ENCODE results near the gene CLDN12. TPM values are rescaled to one million over a fixed set of nuclear protein-coding genes. Genes with fewer than 3 reads are reported as not detected.

Gene CLDN12
- total and polyA plus RNA-seq, 7 experiments from 2014 or later = 0.41 to 3.9 (median 1.9) TPM

DNA sequence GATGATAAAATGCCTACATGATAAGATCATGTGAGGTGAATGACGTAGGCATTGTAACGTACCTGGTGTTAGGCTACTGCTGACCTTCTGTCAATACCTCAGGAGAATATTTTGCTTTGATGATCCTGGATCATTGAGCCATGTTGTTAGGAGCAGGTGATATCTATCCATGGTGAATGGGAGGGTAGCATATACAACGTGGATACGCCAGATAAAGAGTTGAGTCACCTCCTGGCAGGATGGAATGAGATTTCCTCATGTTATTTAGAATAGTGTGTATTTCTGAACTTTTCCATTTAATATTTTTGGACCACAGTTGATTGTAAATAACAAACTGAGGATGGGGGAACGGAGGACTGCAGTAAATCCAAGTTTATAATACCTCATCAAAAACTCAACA is 11.8 kb upstream of the CLDN12 start:
- H3K9me3 Mint-ChIP-seq = peaks cover 2 to 44% (median 25%) of the 10 kb centered on the region in 11 donors
- CTCF ChIA-PET = no interaction called here
- POLR2A ChIA-PET = no interaction called here
- H3K27me3 Mint-ChIP-seq = no peaks in the 10 kb centered on the region
- DNase-seq (no peak), ATAC-seq (no peak)
- Histone ChIP-seq H3K27me3 (ENCODE audit: control insufficient read depth in 2 of 2, insufficient read depth in 2 of 2, low read length in 2 of 2) (no peaks in the 10 kb centered on the region), H3K4me1 (ENCODE audit: control insufficient read depth in 2 of 2, insufficient read depth in 2 of 2, low read length in 2 of 2) (no peaks in the 10 kb centered on the region), H3K4me3 (ENCODE audit: low read length) (no peak overlapping the region), H3K36me3 (ENCODE audit: control insufficient read depth in 2 of 3, insufficient read depth in 3 of 3, low read length in 3 of 3) (no peaks in the 10 kb centered on the region), H3K27ac (ENCODE audit: low read depth, low read length) (no peak overlapping the region), H3K9me3 (ENCODE audit: control insufficient read depth in 2 of 3, low read length in 3 of 3) (peaks cover 0 to 3% (median 0%) of the 10 kb centered on the region in 3 experiments)
- peaks cover 0 to 2% (median 0%) of the 10 kb centered on the region in 7 donors for H3K4me1 Mint-ChIP-seq
- H3K36me3 Mint-ChIP-seq = peaks cover 0 to 31% (median 21%) of the 10 kb centered on the region in 5 donors
- intact Hi-C loops (cut with micrococcal nuclease) = no loop called here
- no peak overlapping the region for H3K27ac Mint-ChIP-seq
- no peak overlapping the region for H3K4me3 Mint-ChIP-seq

DNA sequence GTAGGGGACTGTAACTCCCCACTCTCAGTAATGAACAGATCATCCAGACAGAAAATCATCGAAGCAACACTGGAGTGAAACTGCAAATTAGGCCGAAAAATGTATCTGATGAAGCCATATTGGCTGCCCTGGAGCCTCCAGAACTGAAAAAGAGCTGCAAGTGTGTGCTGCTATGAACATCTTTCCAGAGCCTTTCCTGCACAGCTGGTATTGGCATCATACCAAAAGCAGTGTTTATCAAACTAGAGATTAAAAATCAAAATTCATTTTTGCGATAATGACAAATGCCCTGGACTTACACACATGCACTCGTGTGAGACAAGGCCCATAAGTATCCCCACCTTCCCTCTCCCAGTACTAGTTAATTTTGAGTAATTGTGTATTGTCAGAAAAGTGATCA is 6.8 kb upstream of the CLDN12 start:
- Mint-ChIP-seq H3K36me3 (peaks cover 0 to 18% (median 9%) of the 10 kb centered on the region in 5 donors), H3K27ac (no peak overlapping the region), H3K9me3 (peaks cover 8 to 79% (median 37%) of the 10 kb centered on the region in 11 donors), H3K4me1 (no peaks in the 10 kb centered on the region), H3K27me3 (peaks cover 0 to 10% (median 0%) of the 10 kb centered on the region in 5 donors), H3K4me3 (no peak overlapping the region)
- ATAC-seq = no peak
- peaks cover 0 to 6% (median 0%) of the 10 kb centered on the region in 3 experiments for H3K9me3 ChIP-seq (ENCODE audit: control insufficient read depth in 2 of 3, low read length in 3 of 3)
- no peaks in the 10 kb centered on the region for H3K27me3 ChIP-seq (ENCODE audit: control insufficient read depth in 2 of 2, insufficient read depth in 2 of 2, low read length in 2 of 2)
- no peaks in the 10 kb centered on the region for H3K4me1 ChIP-seq (ENCODE audit: control insufficient read depth in 2 of 2, insufficient read depth in 2 of 2, low read length in 2 of 2)
- no peak for DNase-seq
- no peak overlapping the region for H3K27ac ChIP-seq (ENCODE audit: low read depth, low read length)
- POLR2A ChIA-PET = no interaction called here
- no peaks in the 10 kb centered on the region for H3K36me3 ChIP-seq (ENCODE audit: control insufficient read depth in 2 of 3, insufficient read depth in 3 of 3, low read length in 3 of 3)
- intact Hi-C loops (cut with micrococcal nuclease) = no loop called here
- CTCF ChIA-PET = no interaction called here
- no peak overlapping the region for H3K4me3 ChIP-seq (ENCODE audit: low read length)

DNA sequence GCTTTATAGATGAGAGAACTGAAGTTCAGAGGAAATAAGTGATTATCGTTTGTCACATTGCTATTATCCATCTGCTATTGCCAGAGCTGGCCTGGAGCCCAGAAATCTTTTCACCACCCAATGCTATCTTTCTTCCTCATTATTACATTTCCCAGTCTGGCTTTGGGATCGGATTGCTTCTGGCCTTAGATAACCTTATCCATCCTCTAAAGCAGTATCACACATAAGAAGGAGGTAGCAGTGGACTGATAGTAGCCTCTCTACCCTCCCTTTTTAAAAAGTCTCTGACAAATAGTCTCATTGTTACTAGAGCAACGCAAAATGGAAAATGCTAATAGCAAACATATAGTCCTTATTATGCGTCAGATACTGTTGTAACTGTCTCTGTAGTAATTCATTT is 1.3 kb upstream of the CLDN12 start:
- Histone ChIP-seq H3K9me3 (ENCODE audit: control insufficient read depth in 2 of 3, low read length in 3 of 3) (peaks cover 0 to 3% (median 0%) of the 10 kb centered on the region in 3 experiments), H3K27me3 (ENCODE audit: control insufficient read depth in 2 of 2, insufficient read depth in 2 of 2, low read length in 2 of 2) (no peaks in the 10 kb centered on the region), H3K4me3 (ENCODE audit: low read length) (no peak overlapping the region), H3K36me3 (ENCODE audit: control insufficient read depth in 2 of 3, insufficient read depth in 3 of 3, low read length in 3 of 3) (no peaks in the 10 kb centered on the region), H3K4me1 (ENCODE audit: control insufficient read depth in 2 of 2, insufficient read depth in 2 of 2, low read length in 2 of 2) (peaks cover 0 to 6% of the 10 kb centered on the region in 2 donors), H3K27ac (ENCODE audit: low read depth, low read length) (no peak overlapping the region)
- peak overlapping the region in 1 of 10 donors; percentile 1 for H3K4me3 Mint-ChIP-seq
- peaks cover 5 to 34% (median 12%) of the 10 kb centered on the region in 11 donors for H3K9me3 Mint-ChIP-seq
- POLR2A ChIA-PET = no interaction called here
- ATAC-seq (no peak), DNase-seq (no peak)
- H3K36me3 Mint-ChIP-seq = peaks cover 0 to 3% (median 0%) of the 10 kb centered on the region in 5 donors
- H3K27me3 Mint-ChIP-seq = peaks cover 0 to 18% (median 0%) of the 10 kb centered on the region in 5 donors
- intact Hi-C loops (cut with micrococcal nuclease) = loop anchor here (2.0 to 10.0 kb wide), 3 partner anchors 19 to 797 kb away; no protein-coding TSS in a partner anchor
- peaks cover 0 to 24% (median 18%) of the 10 kb centered on the region in 7 donors for H3K4me1 Mint-ChIP-seq
- H3K27ac Mint-ChIP-seq = peak overlapping the region in 3 of 9 donors; percentile 5 to 64 (median 11)
- CTCF ChIA-PET = no interaction called here

DNA sequence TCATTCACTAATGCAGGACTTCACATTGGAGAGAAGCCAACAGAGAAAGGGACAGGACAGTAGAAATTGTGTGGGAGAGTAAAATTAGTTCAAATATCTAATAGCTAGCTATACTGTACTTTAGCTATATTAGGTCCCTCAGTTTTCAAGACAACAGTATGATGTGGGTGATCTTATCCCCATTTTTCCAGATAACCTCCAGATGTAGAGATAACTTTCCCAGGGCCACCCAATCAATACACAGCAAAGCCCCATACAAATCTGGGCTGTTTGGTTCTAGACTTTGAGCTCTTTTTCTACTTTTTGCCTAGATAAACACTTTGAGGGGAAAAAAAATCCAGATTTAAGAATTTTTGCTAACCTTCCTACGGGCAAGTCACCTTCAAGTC is 482 bp upstream of the CLDN12 start:
- Histone ChIP-seq H3K4me1 (ENCODE audit: control insufficient read depth in 2 of 2, insufficient read depth in 2 of 2, low read length in 2 of 2) (peaks cover 0 to 6% of the 10 kb centered on the region in 2 donors), H3K9me3 (ENCODE audit: control insufficient read depth in 2 of 3, low read length in 3 of 3) (peaks cover 0 to 3% (median 0%) of the 10 kb centered on the region in 3 experiments), H3K4me3 (ENCODE audit: low read length) (peak overlapping the region; percentile 81), H3K27ac (ENCODE audit: low read depth, low read length) (peak overlapping the region; percentile 73), H3K36me3 (ENCODE audit: control insufficient read depth in 2 of 3, insufficient read depth in 3 of 3, low read length in 3 of 3) (no peaks in the 10 kb centered on the region), H3K27me3 (ENCODE audit: control insufficient read depth in 2 of 2, insufficient read depth in 2 of 2, low read length in 2 of 2) (no peaks in the 10 kb centered on the region)
- intact Hi-C loops (cut with micrococcal nuclease) = loop anchor here (1.0 to 10.0 kb wide), 6 partner anchors 13 to 798 kb away; partner anchors contain the start of genes CFAP69 (in 2 of the 2) and GTPBP10 (in 2 of the 2)
- peaks cover 0 to 24% (median 18%) of the 10 kb centered on the region in 7 donors for H3K4me1 Mint-ChIP-seq
- H3K27ac Mint-ChIP-seq = peak overlapping the region; percentile 62 to 96 (median 94)
- no peak for ATAC-seq
- peaks cover 5 to 29% (median 12%) of the 10 kb centered on the region in 11 donors for H3K9me3 Mint-ChIP-seq
- H3K36me3 Mint-ChIP-seq = peaks cover 0 to 7% (median 3%) of the 10 kb centered on the region in 5 donors
- DNase-seq = no peak
- ChIA-PET CTCF (interaction anchor here (0.6 kb wide), 1 partner anchor 97 kb away, joined by 3 read pairs; no protein-coding TSS in a partner anchor), POLR2A (no interaction called here)
- peaks cover 0 to 18% (median 0%) of the 10 kb centered on the region in 5 donors for H3K27me3 Mint-ChIP-seq
- H3K4me3 Mint-ChIP-seq = peak overlapping the region; percentile 90 to 98 (median 94)

DNA sequence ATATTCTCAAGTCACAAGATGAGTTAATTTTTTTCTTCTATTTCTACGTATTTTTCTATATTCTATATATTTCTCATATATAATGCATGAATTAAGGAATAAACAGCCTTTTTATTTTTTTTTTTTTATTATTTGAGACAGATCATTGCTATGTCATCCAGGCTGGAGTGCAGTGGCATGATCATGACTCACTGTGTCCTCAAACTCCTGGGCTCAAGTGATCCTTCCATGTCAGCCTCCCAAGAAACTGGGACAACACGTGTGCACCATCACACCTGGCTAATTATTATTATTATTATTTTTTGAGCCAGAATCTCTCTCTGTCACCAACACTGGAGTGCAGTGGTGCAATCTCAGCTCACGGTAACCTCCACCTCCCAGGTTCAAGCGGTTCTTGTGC is 1.5 kb downstream of the CLDN12 start:
- Histone ChIP-seq H3K27me3 (ENCODE audit: control insufficient read depth in 2 of 2, insufficient read depth in 2 of 2, low read length in 2 of 2) (no peaks in the 10 kb centered on the region), H3K4me1 (ENCODE audit: control insufficient read depth in 2 of 2, insufficient read depth in 2 of 2, low read length in 2 of 2) (peaks cover 0 to 6% of the 10 kb centered on the region in 2 donors), H3K36me3 (ENCODE audit: control insufficient read depth in 2 of 3, insufficient read depth in 3 of 3, low read length in 3 of 3) (no peaks in the 10 kb centered on the region), H3K9me3 (ENCODE audit: control insufficient read depth in 2 of 3, low read length in 3 of 3) (no peaks in the 10 kb centered on the region), H3K27ac (ENCODE audit: low read depth, low read length) (no peak overlapping the region), H3K4me3 (ENCODE audit: low read length) (no peak overlapping the region)
- CTCF ChIA-PET = no interaction called here
- Mint-ChIP-seq H3K4me1 (peaks cover 0 to 24% (median 18%) of the 10 kb centered on the region in 7 donors), H3K27me3 (peaks cover 0 to 16% (median 0%) of the 10 kb centered on the region in 5 donors), H3K9me3 (peaks cover 0 to 13% (median 5%) of the 10 kb centered on the region in 11 donors), H3K4me3 (peak overlapping the region in 9 of 10 donors; percentile 90 to 98 (median 94)), H3K27ac (peak overlapping the region in 1 of 9 donors; percentile 90), H3K36me3 (peaks cover 0 to 12% (median 5%) of the 10 kb centered on the region in 5 donors)
- ATAC-seq (no peak), DNase-seq (no peak)
- POLR2A ChIA-PET = no interaction called here
- intact Hi-C loops (cut with micrococcal nuclease) = loop anchor here in 1 of 2 donors (10.0 kb wide), 1 partner anchor 800 kb away; no protein-coding TSS in a partner anchor

DNA sequence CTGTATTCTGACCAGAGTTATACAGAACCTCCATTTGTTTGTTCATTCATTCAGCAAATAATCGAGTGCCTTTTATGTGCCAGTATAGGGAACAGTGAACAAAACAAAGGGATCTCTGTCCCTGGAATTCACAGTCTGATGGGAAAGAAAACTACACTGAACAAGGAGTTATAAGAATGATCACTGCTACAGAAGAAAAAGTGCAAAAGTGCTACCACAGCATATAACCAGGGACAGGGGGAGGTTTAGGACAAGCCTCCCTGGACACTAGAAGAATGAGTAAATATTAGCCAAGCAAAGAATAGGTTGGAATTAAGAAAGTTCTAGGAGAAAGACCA is 4.2 kb downstream of the CLDN12 start:
- intact Hi-C loops (cut with micrococcal nuclease) = loop anchor here in 1 of 2 donors (10.0 kb wide), 1 partner anchor 803 kb away; no protein-coding TSS in a partner anchor
- ATAC-seq (no peak), DNase-seq (no peak)
- Mint-ChIP-seq H3K9me3 (no peaks in the 10 kb centered on the region), H3K27ac (no peak overlapping the region), H3K36me3 (peaks cover 0 to 13% (median 5%) of the 10 kb centered on the region in 5 donors), H3K27me3 (peaks cover 0 to 3% (median 0%) of the 10 kb centered on the region in 5 donors), H3K4me3 (no peak overlapping the region), H3K4me1 (peaks cover 0 to 24% (median 18%) of the 10 kb centered on the region in 7 donors)
- H3K9me3 ChIP-seq (ENCODE audit: control insufficient read depth in 2 of 3, low read length in 3 of 3) = no peaks in the 10 kb centered on the region
- ChIA-PET POLR2A (no interaction called here), CTCF (no interaction called here)
- H3K27me3 ChIP-seq (ENCODE audit: control insufficient read depth in 2 of 2, insufficient read depth in 2 of 2, low read length in 2 of 2) = no peaks in the 10 kb centered on the region
- no peak overlapping the region for H3K27ac ChIP-seq (ENCODE audit: low read depth, low read length)
- peaks cover 0 to 6% of the 10 kb centered on the region in 2 donors for H3K4me1 ChIP-seq (ENCODE audit: control insufficient read depth in 2 of 2, insufficient read depth in 2 of 2, low read length in 2 of 2)
- H3K36me3 ChIP-seq (ENCODE audit: control insufficient read depth in 2 of 3, insufficient read depth in 3 of 3, low read length in 3 of 3) = no peaks in the 10 kb centered on the region
- no peak overlapping the region for H3K4me3 ChIP-seq (ENCODE audit: low read length)

DNA sequence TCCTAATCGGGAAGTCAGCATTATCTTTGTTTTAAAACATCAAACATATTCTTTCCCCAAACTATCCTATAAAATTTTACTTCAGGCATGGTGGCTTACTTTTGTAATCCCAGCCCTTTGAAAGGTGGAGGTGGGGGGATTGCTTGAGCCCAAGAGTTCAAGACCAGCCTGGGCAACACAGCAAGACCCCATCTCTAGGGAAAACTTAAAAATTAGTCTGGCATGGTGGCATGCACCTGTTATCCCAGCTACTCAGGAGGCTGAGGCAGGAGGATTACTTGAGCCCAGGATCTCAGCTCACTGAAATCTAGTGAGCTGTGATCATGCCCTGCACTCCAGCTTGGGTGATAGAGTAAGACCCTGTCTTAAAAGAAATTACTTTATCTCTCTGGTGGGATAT is 4.9 kb downstream of the CLDN12 start:
- H3K4me1 ChIP-seq (ENCODE audit: control insufficient read depth in 2 of 2, insufficient read depth in 2 of 2, low read length in 2 of 2) = peaks cover 0 to 6% of the 10 kb centered on the region in 2 donors
- Mint-ChIP-seq H3K4me3 (no peak overlapping the region), H3K4me1 (peaks cover 0 to 17% (median 11%) of the 10 kb centered on the region in 7 donors), H3K27me3 (no peaks in the 10 kb centered on the region), H3K9me3 (no peaks in the 10 kb centered on the region), H3K27ac (no peak overlapping the region), H3K36me3 (peaks cover 0 to 14% (median 5%) of the 10 kb centered on the region in 5 donors)
- H3K27me3 ChIP-seq (ENCODE audit: control insufficient read depth in 2 of 2, insufficient read depth in 2 of 2, low read length in 2 of 2) = no peaks in the 10 kb centered on the region
- POLR2A ChIA-PET = no interaction called here
- DNase-seq (no peak), ATAC-seq (no peak)
- no peak overlapping the region for H3K4me3 ChIP-seq (ENCODE audit: low read length)
- H3K36me3 ChIP-seq (ENCODE audit: control insufficient read depth in 2 of 3, insufficient read depth in 3 of 3, low read length in 3 of 3) = no peaks in the 10 kb centered on the region
- intact Hi-C loops (cut with micrococcal nuclease) = loop anchor here in 1 of 2 donors (10.0 kb wide), 1 partner anchor 803 kb away; no protein-coding TSS in a partner anchor
- CTCF ChIA-PET = no interaction called here
- H3K9me3 ChIP-seq (ENCODE audit: control insufficient read depth in 2 of 3, low read length in 3 of 3) = no peaks in the 10 kb centered on the region
- H3K27ac ChIP-seq (ENCODE audit: low read depth, low read length) = no peak overlapping the region
